ENCODE measurements around the gene ATF6.

Gene ATF6

DNA sequence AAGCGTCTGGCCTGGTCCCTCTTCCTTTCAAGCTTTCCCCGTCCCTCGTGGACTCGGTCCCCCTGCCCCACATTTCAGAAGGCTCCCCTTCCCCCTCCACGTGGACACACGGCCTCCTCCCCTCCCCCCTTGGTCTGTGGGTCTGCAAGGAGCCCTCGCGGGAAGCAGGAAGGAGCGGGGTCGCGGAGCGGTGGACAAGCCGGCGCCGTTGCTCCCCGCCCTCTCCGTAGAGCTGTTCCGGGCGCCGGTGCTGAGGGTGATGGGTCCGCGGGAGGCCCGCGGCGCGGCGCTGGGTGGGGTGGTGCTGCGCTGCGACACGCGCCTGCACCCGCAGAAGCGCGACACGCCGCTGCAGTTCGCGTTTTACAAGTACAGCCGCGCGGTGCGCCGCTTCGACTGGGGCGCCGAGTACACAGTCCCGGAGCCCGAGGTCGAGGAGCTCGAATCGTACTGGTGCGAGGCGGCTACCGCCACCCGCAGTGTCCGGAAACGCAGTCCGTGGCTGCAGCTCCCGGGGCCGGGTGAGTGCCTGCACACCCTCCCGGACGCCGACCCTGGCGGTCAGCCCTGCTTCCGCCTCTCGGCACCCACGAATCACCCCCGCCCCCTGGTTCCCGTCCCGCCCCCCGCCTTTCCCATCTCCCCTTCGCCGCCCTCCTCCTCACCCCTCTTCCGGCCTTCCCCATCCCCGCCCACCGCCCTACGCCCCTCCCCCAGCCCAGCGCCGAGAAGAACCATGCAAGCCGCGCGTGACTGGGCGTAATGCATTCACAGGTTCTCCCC lies 39.5 kb upstream of the ATF6 start:
- Histone ChIP-seq H3K36me3 (replicated peaks) (no peaks in the 10 kb centered on the region), H3K4me1 (peaks cover 4% of the 10 kb centered on the region; the same call in 1 of the 2 replicates), H3K9me3 (no peaks in the 10 kb centered on the region), H3K4me3 (peak overlapping the region; percentile 72), H3K27me3 (ENCODE audit: low read depth) (peaks cover 17% of the 10 kb centered on the region)
- peak; percentile 79 to 95 for DNase-seq (ENCODE audit: low spot score in 2 of 2)
- in situ Hi-C loops (cut with MboI; ENCODE audit: low sequenced_read_pairs): loop anchor here (25.0 kb wide), 1 partner anchor 539 kb away; the partner anchor contains the start of genes ADAMTS4 and B4GALT3

DNA sequence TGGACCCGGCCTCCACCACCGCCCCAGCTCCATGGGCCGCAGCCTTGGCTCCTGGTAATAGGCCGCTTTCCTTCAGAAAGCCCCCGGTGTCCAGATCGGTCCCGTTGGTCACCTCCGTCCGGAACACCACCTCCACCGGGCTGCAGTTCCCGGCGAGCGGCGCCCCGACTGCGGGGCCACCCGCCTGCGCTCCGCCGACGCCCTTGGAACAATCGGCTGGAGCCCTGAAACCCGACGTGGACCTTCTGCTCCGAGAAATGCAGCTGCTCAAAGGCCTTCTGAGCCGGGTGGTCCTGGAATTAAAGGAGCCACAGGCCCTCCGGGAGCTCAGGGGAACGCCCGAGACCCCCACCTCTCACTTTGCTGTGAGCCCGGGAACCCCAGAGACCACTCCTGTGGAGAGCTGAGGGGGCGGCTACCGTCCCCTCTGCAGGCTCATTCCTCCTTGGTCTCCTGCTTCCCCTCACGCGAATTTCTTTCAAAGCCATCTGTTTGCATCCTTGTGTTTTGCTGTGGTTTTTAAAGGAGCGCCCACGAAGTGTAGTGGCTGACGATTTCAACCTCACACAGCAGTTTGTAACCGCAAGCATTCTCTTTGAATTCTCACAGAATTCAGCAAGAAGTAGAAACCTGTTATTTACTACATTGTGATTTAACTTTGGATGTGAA lies 38.7 kb upstream of the ATF6 start:
- H3K4me3 ChIP-seq: peak overlapping the region; percentile 72
- peaks cover 4% of the 10 kb centered on the region; the same call in 1 of the 2 replicates for H3K4me1 ChIP-seq
- in situ Hi-C loops (cut with MboI; ENCODE audit: low sequenced_read_pairs): loop anchor here (25.0 kb wide), 1 partner anchor 540 kb away; the partner anchor contains the start of genes ADAMTS4 and B4GALT3
- peaks cover 17% of the 10 kb centered on the region for H3K27me3 ChIP-seq (ENCODE audit: low read depth)
- no peaks in the 10 kb centered on the region for H3K9me3 ChIP-seq
- H3K36me3 ChIP-seq (replicated peaks): no peaks in the 10 kb centered on the region
- DNase-seq (ENCODE audit: low spot score in 2 of 2): no peak

- no peak for DNase-seq (ENCODE audit: low spot score in 2 of 2)
- no peak overlapping the region for H3K4me3 ChIP-seq
- in situ Hi-C loops (cut with MboI; ENCODE audit: low sequenced_read_pairs): loop anchor here (25.0 kb wide), 1 partner anchor 541 kb away; the partner anchor contains the start of genes ADAMTS4 and B4GALT3
- H3K9me3 ChIP-seq: no peaks in the 10 kb centered on the region
- H3K36me3 ChIP-seq (replicated peaks): no peaks in the 10 kb centered on the region
- H3K27me3 ChIP-seq (ENCODE audit: low read depth): peaks cover 17% of the 10 kb centered on the region
- peaks cover 4% of the 10 kb centered on the region; the same call in 1 of the 2 replicates for H3K4me1 ChIP-seq
Observed at GRCh38 chr1:161728376-161729226, 37.5 kb upstream of the ATF6 start.

- DNase-seq (ENCODE audit: low spot score in 2 of 2): no peak
- no peak overlapping the region for H3K4me3 ChIP-seq
- in situ Hi-C loops (cut with MboI; ENCODE audit: low sequenced_read_pairs): loop anchor here (25.0 kb wide), 1 partner anchor 543 kb away; the partner anchor contains the start of genes ADAMTS4 and B4GALT3
- peaks cover 4% of the 10 kb centered on the region; the same call in 1 of the 2 replicates for H3K4me1 ChIP-seq
- H3K36me3 ChIP-seq (replicated peaks): no peaks in the 10 kb centered on the region
- no peaks in the 10 kb centered on the region for H3K9me3 ChIP-seq
- H3K27me3 ChIP-seq (ENCODE audit: low read depth): peaks cover 17% of the 10 kb centered on the region
Observed at GRCh38 chr1:161730050-161730564, 36.0 kb upstream of the ATF6 start.

GRCh38 chr1:161731241-161731640 lies 34.9 kb upstream of the ATF6 start:
- DNase-seq (ENCODE audit: low spot score in 2 of 2): no peak
- in situ Hi-C loops (cut with MboI; ENCODE audit: low sequenced_read_pairs): loop anchor here (25.0 kb wide), 1 partner anchor 544 kb away; the partner anchor contains the start of genes ADAMTS4 and B4GALT3

GRCh38 chr1:161731981-161732718 lies 34.0 kb upstream of the ATF6 start:
- DNase-seq (ENCODE audit: low spot score in 2 of 2): no peak
- Histone ChIP-seq H3K4me1 (no peaks in the 10 kb centered on the region), H3K4me3 (no peak overlapping the region), H3K9me3 (no peaks in the 10 kb centered on the region), H3K27me3 (ENCODE audit: low read depth) (peaks cover 17% of the 10 kb centered on the region), H3K36me3 (replicated peaks) (no peaks in the 10 kb centered on the region)
- in situ Hi-C loops (cut with MboI; ENCODE audit: low sequenced_read_pairs): loop anchor here (25.0 kb wide), 1 partner anchor 545 kb away; the partner anchor contains the start of genes ADAMTS4 and B4GALT3

More at GRCh38 chr1:161731241-161731640, 34.9 kb upstream of the ATF6 start:
- Histone ChIP-seq H3K36me3 (replicated peaks) (no peaks in the 10 kb centered on the region), H3K4me3 (no peak overlapping the region), H3K4me1 (no peaks in the 10 kb centered on the region), H3K9me3 (no peaks in the 10 kb centered on the region), H3K27me3 (ENCODE audit: low read depth) (peaks cover 17% of the 10 kb centered on the region)

DNA sequence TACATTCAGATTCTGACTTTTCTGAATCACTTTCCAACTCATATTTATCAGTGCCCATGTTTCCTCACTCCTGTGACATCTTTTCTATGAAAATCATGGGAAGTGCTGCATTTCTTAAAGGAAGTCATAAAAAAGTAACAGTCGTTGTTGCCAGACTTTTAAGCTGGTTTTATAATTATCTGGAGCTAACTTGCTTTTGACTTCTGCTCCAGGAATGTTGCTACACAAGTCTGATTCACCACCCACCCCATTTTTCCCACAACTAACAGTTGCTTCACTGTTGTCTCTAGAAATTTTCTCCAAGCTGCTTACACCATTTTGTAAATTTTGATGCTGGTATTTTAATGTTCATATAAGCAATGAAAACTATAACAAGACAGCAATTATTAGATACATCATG lies 32.6 kb upstream of the ATF6 start:
- Histone ChIP-seq H3K4me3 (no peak overlapping the region), H3K27me3 (ENCODE audit: low read depth) (peaks cover 17% of the 10 kb centered on the region), H3K9me3 (no peaks in the 10 kb centered on the region), H3K4me1 (no peaks in the 10 kb centered on the region), H3K36me3 (replicated peaks) (no peaks in the 10 kb centered on the region)
- in situ Hi-C loops (cut with MboI; ENCODE audit: low sequenced_read_pairs): loop anchor here (25.0 kb wide), 1 partner anchor 546 kb away; the partner anchor contains the start of genes ADAMTS4 and B4GALT3
- DNase-seq (ENCODE audit: low spot score in 2 of 2): no peak

- H3K36me3 ChIP-seq (replicated peaks): no peaks in the 10 kb centered on the region
- in situ Hi-C loops (cut with MboI; ENCODE audit: low sequenced_read_pairs): loop anchor here (25.0 kb wide), 1 partner anchor 549 kb away; the partner anchor contains the start of genes ADAMTS4 and B4GALT3
- H3K4me3 ChIP-seq: no peak overlapping the region
- no peaks in the 10 kb centered on the region for H3K4me1 ChIP-seq
- no peak for DNase-seq (ENCODE audit: low spot score in 2 of 2)
- no peaks in the 10 kb centered on the region for H3K9me3 ChIP-seq
- peaks cover 8% of the 10 kb centered on the region; the same call in 1 of the 2 replicates for H3K27me3 ChIP-seq (ENCODE audit: low read depth)
Observed at GRCh38 chr1:161735837-161736236, 30.3 kb upstream of the ATF6 start.

GRCh38 chr1:161736335-161736969 lies 29.7 kb upstream of the ATF6 start:
- DNase-seq (ENCODE audit: low spot score in 2 of 2): no peak
- Histone ChIP-seq H3K4me3 (no peak overlapping the region), H3K36me3 (replicated peaks) (no peaks in the 10 kb centered on the region), H3K27me3 (ENCODE audit: low read depth) (peaks cover 2% of the 10 kb centered on the region; the same call in 1 of the 2 replicates), H3K4me1 (no peaks in the 10 kb centered on the region), H3K9me3 (no peaks in the 10 kb centered on the region)
- in situ Hi-C loops (cut with MboI; ENCODE audit: low sequenced_read_pairs): loop anchor here (25.0 kb wide), 1 partner anchor 549 kb away; the partner anchor contains the start of genes ADAMTS4 and B4GALT3

GRCh38 chr1:161737625-161738024 lies 28.5 kb upstream of the ATF6 start:
- DNase-seq (ENCODE audit: low spot score in 2 of 2): no peak
- in situ Hi-C loops (cut with MboI; ENCODE audit: low sequenced_read_pairs): loop anchor here (25.0 kb wide), 1 partner anchor 550 kb away; the partner anchor contains the start of genes ADAMTS4 and B4GALT3

DNA sequence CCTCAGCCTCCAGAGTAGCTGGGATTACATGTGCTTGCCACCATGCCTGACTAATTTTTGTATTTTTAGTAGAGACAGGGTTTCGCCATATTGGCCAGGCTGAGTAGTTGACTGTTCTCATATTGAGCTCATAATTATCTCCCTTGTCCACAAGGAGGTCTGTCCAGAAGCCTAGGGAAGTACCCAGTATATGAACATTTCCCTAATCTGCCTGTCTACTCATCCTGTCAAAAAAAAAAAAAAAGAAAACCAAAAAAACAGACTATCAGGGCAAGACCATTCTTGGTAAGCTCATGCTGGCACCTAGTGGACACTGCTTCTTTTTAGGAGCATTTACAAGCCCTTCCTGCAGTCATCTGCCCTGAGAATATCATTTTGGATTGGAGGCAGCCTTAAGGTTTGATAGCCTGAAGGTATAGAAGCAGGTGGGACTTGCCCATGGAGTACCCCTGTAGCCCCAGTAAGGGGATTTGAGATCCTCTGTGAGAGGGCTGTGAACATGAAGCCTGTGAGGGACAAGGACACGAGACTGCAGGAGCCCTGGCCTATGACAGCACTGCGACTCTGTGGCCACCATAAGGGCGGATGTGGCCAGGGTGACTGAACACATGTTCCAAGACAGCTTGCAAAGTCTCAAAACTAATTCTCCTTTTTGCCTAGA lies 27.4 kb upstream of the ATF6 start:
- in situ Hi-C loops (cut with MboI; ENCODE audit: low sequenced_read_pairs): loop anchor here (25.0 kb wide), 1 partner anchor 551 kb away; the partner anchor contains the start of genes ADAMTS4 and B4GALT3
- Histone ChIP-seq H3K9me3 (no peaks in the 10 kb centered on the region), H3K4me1 (no peaks in the 10 kb centered on the region), H3K4me3 (no peak overlapping the region), H3K27me3 (ENCODE audit: low read depth) (no peaks in the 10 kb centered on the region), H3K36me3 (replicated peaks) (no peaks in the 10 kb centered on the region)
- DNase-seq (ENCODE audit: low spot score in 2 of 2): peak in 1 of 2 experiments; percentile 31

More at GRCh38 chr1:161737625-161738024, 28.5 kb upstream of the ATF6 start:
- Histone ChIP-seq H3K9me3 (no peaks in the 10 kb centered on the region), H3K4me3 (no peak overlapping the region), H3K36me3 (replicated peaks) (no peaks in the 10 kb centered on the region), H3K27me3 (ENCODE audit: low read depth) (no peaks in the 10 kb centered on the region; the same call in 1 of the 2 replicates), H3K4me1 (no peaks in the 10 kb centered on the region)
